Measurements from ENCODE around the gene B3GAT2.

The B3GAT2 gene

GRCh38 chr6:70872469-70872868 lies 84.4 kb downstream of the B3GAT2 start:
- Histone ChIP-seq H3K9ac (ENCODE audit: low read depth in 1 of 2, low read length in 2 of 2) (no peak overlapping the region), H3K4me1 (ENCODE audit: control insufficient read depth in 1 of 2, insufficient read depth in 2 of 2, low read length in 2 of 2) (no peaks in the 10 kb centered on the region)

GRCh38 chr6:70864401-70864800 lies 92.5 kb downstream of the B3GAT2 start:
- H3K9me3 ChIP-seq (ENCODE audit: control insufficient read depth in 1 of 2, low read length in 2 of 2), result no peaks in the 10 kb centered on the region
- peaks cover 7 to 9% of the 10 kb centered on the region in 2 donors for H3K36me3 ChIP-seq (ENCODE audit: control insufficient read depth in 1 of 2, insufficient read depth in 2 of 2, low read length in 2 of 2)
- H3K27ac ChIP-seq (ENCODE audit: low read depth, low read length), result no peak overlapping the region
- no peaks in the 10 kb centered on the region for H3K27me3 ChIP-seq (ENCODE audit: control insufficient read depth in 1 of 2, insufficient read depth in 2 of 2, low read length in 2 of 2)
- H3K9ac ChIP-seq (ENCODE audit: low read depth in 1 of 2, low read length in 2 of 2), result no peak overlapping the region
- no peak overlapping the region for H3K4me3 ChIP-seq (ENCODE audit: low read depth in 1 of 2, low read length in 2 of 2)
- H3K4me1 ChIP-seq (ENCODE audit: control insufficient read depth in 1 of 2, insufficient read depth in 2 of 2, low read length in 2 of 2), result no peaks in the 10 kb centered on the region

More at GRCh38 chr6:70872469-70872868, 84.4 kb downstream of the B3GAT2 start:
- H3K27ac ChIP-seq (ENCODE audit: low read depth, low read length), result no peak overlapping the region
- no peaks in the 10 kb centered on the region for H3K27me3 ChIP-seq (ENCODE audit: control insufficient read depth in 1 of 2, insufficient read depth in 2 of 2, low read length in 2 of 2)
- no peak overlapping the region for H3K4me3 ChIP-seq (ENCODE audit: low read depth in 1 of 2, low read length in 2 of 2)
- H3K36me3 ChIP-seq (ENCODE audit: control insufficient read depth in 1 of 2, insufficient read depth in 2 of 2, low read length in 2 of 2), result no peaks in the 10 kb centered on the region
- H3K9me3 ChIP-seq (ENCODE audit: control insufficient read depth in 1 of 2, low read length in 2 of 2), result peaks cover 0 to 16% of the 10 kb centered on the region in 2 donors

- Histone ChIP-seq H3K27me3 (ENCODE audit: control insufficient read depth in 1 of 2, insufficient read depth in 2 of 2, low read length in 2 of 2) (no peaks in the 10 kb centered on the region), H3K36me3 (ENCODE audit: control insufficient read depth in 1 of 2, insufficient read depth in 2 of 2, low read length in 2 of 2) (peaks cover 14 to 17% of the 10 kb centered on the region in 2 donors), H3K9me3 (ENCODE audit: control insufficient read depth in 1 of 2, low read length in 2 of 2) (no peaks in the 10 kb centered on the region), H3K9ac (ENCODE audit: low read depth in 1 of 2, low read length in 2 of 2) (no peak overlapping the region), H3K27ac (ENCODE audit: low read depth, low read length) (no peak overlapping the region), H3K4me1 (ENCODE audit: control insufficient read depth in 1 of 2, insufficient read depth in 2 of 2, low read length in 2 of 2) (no peaks in the 10 kb centered on the region), H3K4me3 (ENCODE audit: low read depth in 1 of 2, low read length in 2 of 2) (no peak overlapping the region)
These were observed 93.5 kb downstream of the B3GAT2 start for GRCh38 chr6:70863343-70863742.

DNA sequence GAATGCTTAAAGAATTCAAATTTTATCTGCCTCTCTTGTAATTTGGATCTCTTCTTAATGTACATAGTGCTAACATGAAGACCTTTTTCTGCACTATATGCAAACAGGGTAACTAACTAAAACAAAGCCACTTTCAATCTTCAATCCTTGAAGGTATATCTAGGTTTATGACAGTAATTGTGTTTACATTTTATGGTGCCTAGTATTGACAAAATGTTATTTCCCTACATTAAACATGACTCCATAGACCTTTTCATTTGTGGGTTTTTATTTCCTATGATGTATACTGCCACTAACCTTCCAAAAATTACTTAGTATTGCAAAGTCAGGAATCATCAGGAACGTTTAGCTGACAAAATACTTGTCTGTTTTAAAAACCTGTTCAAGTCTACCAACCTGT lies 95.9 kb downstream of the B3GAT2 start:
- H3K4me1 ChIP-seq (ENCODE audit: control insufficient read depth in 1 of 2, insufficient read depth in 2 of 2, low read length in 2 of 2), result no peaks in the 10 kb centered on the region
- H3K9ac ChIP-seq (ENCODE audit: low read depth in 1 of 2, low read length in 2 of 2), result no peak overlapping the region
- peaks cover 14 to 22% of the 10 kb centered on the region in 2 donors for H3K36me3 ChIP-seq (ENCODE audit: control insufficient read depth in 1 of 2, insufficient read depth in 2 of 2, low read length in 2 of 2)
- no peak overlapping the region for H3K27ac ChIP-seq (ENCODE audit: low read depth, low read length)
- H3K4me3 ChIP-seq (ENCODE audit: low read depth in 1 of 2, low read length in 2 of 2), result no peak overlapping the region
- no peaks in the 10 kb centered on the region for H3K27me3 ChIP-seq (ENCODE audit: control insufficient read depth in 1 of 2, insufficient read depth in 2 of 2, low read length in 2 of 2)
- no peaks in the 10 kb centered on the region for H3K9me3 ChIP-seq (ENCODE audit: control insufficient read depth in 1 of 2, low read length in 2 of 2)

- H3K9me3 ChIP-seq (ENCODE audit: control insufficient read depth in 1 of 2, low read length in 2 of 2), result no peaks in the 10 kb centered on the region
- no peaks in the 10 kb centered on the region for H3K4me1 ChIP-seq (ENCODE audit: control insufficient read depth in 1 of 2, insufficient read depth in 2 of 2, low read length in 2 of 2)
- H3K9ac ChIP-seq (ENCODE audit: low read depth in 1 of 2, low read length in 2 of 2), result no peak overlapping the region
- no peak overlapping the region for H3K27ac ChIP-seq (ENCODE audit: low read depth, low read length)
- no peaks in the 10 kb centered on the region for H3K27me3 ChIP-seq (ENCODE audit: control insufficient read depth in 1 of 2, insufficient read depth in 2 of 2, low read length in 2 of 2)
- H3K36me3 ChIP-seq (ENCODE audit: control insufficient read depth in 1 of 2, insufficient read depth in 2 of 2, low read length in 2 of 2), result peaks cover 14 to 22% of the 10 kb centered on the region in 2 donors
- no peak overlapping the region for H3K4me3 ChIP-seq (ENCODE audit: low read depth in 1 of 2, low read length in 2 of 2)
These were observed 96.8 kb downstream of the B3GAT2 start for GRCh38 chr6:70860045-70860444.

GRCh38 chr6:70857387-70858077 lies 99.3 kb downstream of the B3GAT2 start:
- Histone ChIP-seq H3K27ac (ENCODE audit: low read depth, low read length) (no peak overlapping the region), H3K4me1 (ENCODE audit: control insufficient read depth in 1 of 2, insufficient read depth in 2 of 2, low read length in 2 of 2) (no peaks in the 10 kb centered on the region), H3K9me3 (ENCODE audit: control insufficient read depth in 1 of 2, low read length in 2 of 2) (no peaks in the 10 kb centered on the region), H3K9ac (ENCODE audit: low read depth in 1 of 2, low read length in 2 of 2) (no peak overlapping the region), H3K27me3 (ENCODE audit: control insufficient read depth in 1 of 2, insufficient read depth in 2 of 2, low read length in 2 of 2) (no peaks in the 10 kb centered on the region), H3K36me3 (ENCODE audit: control insufficient read depth in 1 of 2, insufficient read depth in 2 of 2, low read length in 2 of 2) (peaks cover 17 to 32% of the 10 kb centered on the region in 2 donors), H3K4me3 (ENCODE audit: low read depth in 1 of 2, low read length in 2 of 2) (no peak overlapping the region)

GRCh38 chr6:70852667-70853246 lies 104.1 kb downstream of the B3GAT2 start:
- peaks cover 3 to 12% of the 10 kb centered on the region in 2 donors for H3K36me3 ChIP-seq (ENCODE audit: control insufficient read depth in 1 of 2, insufficient read depth in 2 of 2, low read length in 2 of 2)
- no peak overlapping the region for H3K9ac ChIP-seq (ENCODE audit: low read depth in 1 of 2, low read length in 2 of 2)
- H3K4me3 ChIP-seq (ENCODE audit: low read depth in 1 of 2, low read length in 2 of 2), result no peak overlapping the region
- no peaks in the 10 kb centered on the region for H3K9me3 ChIP-seq (ENCODE audit: control insufficient read depth in 1 of 2, low read length in 2 of 2)
- no peak overlapping the region for H3K27ac ChIP-seq (ENCODE audit: low read depth, low read length)
- H3K27me3 ChIP-seq (ENCODE audit: control insufficient read depth in 1 of 2, insufficient read depth in 2 of 2, low read length in 2 of 2), result no peaks in the 10 kb centered on the region
- peaks cover 0 to 6% of the 10 kb centered on the region in 2 donors for H3K4me1 ChIP-seq (ENCODE audit: control insufficient read depth in 1 of 2, insufficient read depth in 2 of 2, low read length in 2 of 2)

DNA sequence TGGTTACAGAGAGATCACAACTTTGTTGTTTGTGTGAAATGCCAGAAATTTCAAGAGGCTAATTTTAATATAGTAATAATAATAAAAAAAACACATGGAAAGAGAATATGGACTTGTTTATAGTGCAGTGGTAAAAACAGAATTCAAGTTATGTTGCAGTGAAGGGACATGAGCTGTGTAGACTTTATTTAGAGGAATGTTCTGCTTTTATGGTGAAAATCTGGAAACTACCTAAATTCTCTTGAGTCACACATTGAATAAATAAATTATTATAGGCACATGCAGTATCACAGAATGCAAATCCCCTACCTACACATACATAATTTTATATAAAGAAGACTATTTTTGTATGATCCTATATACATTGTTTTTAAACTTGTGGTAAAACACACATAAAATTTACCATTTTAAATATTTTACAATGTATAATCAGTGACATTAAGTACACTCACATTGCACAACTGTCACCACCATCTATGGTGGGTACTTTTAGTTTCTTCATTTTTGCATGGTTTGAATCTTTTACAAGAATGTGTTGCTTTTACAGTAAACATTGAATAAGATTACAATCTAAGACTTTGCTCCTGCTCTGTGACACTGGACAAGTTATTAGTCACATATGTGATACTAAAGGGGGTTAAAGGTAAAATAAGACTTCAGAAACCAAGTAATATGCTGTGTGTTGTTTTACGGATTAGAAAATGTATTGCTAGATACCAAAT lies 107.4 kb downstream of the B3GAT2 start:
- Histone ChIP-seq H3K9me3 (ENCODE audit: control insufficient read depth in 1 of 2, low read length in 2 of 2) (no peaks in the 10 kb centered on the region), H3K4me1 (ENCODE audit: control insufficient read depth in 1 of 2, insufficient read depth in 2 of 2, low read length in 2 of 2) (peaks cover 0 to 6% of the 10 kb centered on the region in 2 donors), H3K9ac (ENCODE audit: low read depth in 1 of 2, low read length in 2 of 2) (no peak overlapping the region), H3K27ac (ENCODE audit: low read depth, low read length) (no peak overlapping the region), H3K27me3 (ENCODE audit: control insufficient read depth in 1 of 2, insufficient read depth in 2 of 2, low read length in 2 of 2) (no peaks in the 10 kb centered on the region), H3K36me3 (ENCODE audit: control insufficient read depth in 1 of 2, insufficient read depth in 2 of 2, low read length in 2 of 2) (peaks cover 3 to 12% of the 10 kb centered on the region in 2 donors), H3K4me3 (ENCODE audit: low read depth in 1 of 2, low read length in 2 of 2) (no peak overlapping the region)

- H3K27ac ChIP-seq (ENCODE audit: low read depth, low read length), result no peak overlapping the region
- H3K36me3 ChIP-seq (ENCODE audit: control insufficient read depth in 1 of 2, insufficient read depth in 2 of 2, low read length in 2 of 2), result peaks cover 0 to under 1% of the 10 kb centered on the region in 2 donors
- peaks cover 0 to 6% of the 10 kb centered on the region in 2 donors for H3K4me1 ChIP-seq (ENCODE audit: control insufficient read depth in 1 of 2, insufficient read depth in 2 of 2, low read length in 2 of 2)
- no peak overlapping the region for H3K9ac ChIP-seq (ENCODE audit: low read depth in 1 of 2, low read length in 2 of 2)
- no peaks in the 10 kb centered on the region for H3K27me3 ChIP-seq (ENCODE audit: control insufficient read depth in 1 of 2, insufficient read depth in 2 of 2, low read length in 2 of 2)
- no peak overlapping the region for H3K4me3 ChIP-seq (ENCODE audit: low read depth in 1 of 2, low read length in 2 of 2)
- no peaks in the 10 kb centered on the region for H3K9me3 ChIP-seq (ENCODE audit: control insufficient read depth in 1 of 2, low read length in 2 of 2)
These were observed 109.5 kb downstream of the B3GAT2 start for GRCh38 chr6:70847106-70848084.

Measured in duodenal mucosa (tissue), 2 donors.